Myocyte (in vitro differentiated cells): ENCODE results near the gene MOCS1. TPM values are rescaled to one million over a fixed set of nuclear protein-coding genes. Genes with fewer than 3 reads are reported as not detected.

Experiments used
- DNase-seq: peaks from one replicate; pipeline ENCODE4 v3.0.0-alpha.2; 2012; ENCODE audit warnings: low read depth
- total RNA-seq: library from RNA; depleted of rRNA; stranded (reverse); fragments of >200 nt; gene quantifications from 2 replicates; pipeline ENCODE4 v1.2.3, GENCODE V29; 2014

MOCS1 gene
- total RNA-seq, 1 donor from 2014 or later: 12.8 TPM

- DNase-seq: peak; percentile 93
Observed at GRCh38 chr6:39881851-39882530, 52.3 kb downstream of the MOCS1 start.

GRCh38 chr6:39880594-39880993 is 53.7 kb downstream of the MOCS1 start:
- peak; percentile 96 for DNase-seq

DNA sequence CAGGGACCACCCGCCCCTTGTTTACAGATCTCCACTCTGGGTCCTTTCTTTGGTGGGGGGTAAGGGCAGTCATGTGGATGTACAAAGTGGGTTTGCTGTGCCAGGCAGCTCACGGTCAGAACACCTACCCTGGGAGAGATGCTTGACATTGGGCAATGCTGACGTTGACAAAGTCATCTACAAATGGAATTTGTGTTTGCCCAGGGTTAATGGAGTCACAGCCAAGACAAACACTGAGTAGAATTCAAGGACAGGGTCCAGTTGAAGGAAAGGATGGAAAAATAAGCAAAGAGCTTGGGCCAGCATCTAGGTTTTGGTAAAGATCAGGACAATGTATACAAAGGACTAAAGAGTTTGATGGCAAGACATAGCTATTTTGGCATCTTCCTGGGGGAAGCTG is 54.7 kb downstream of the MOCS1 start:
- no peak for DNase-seq

- DNase-seq: no peak
Observed at GRCh38 chr6:39876826-39877225, 57.4 kb downstream of the MOCS1 start.

DNA sequence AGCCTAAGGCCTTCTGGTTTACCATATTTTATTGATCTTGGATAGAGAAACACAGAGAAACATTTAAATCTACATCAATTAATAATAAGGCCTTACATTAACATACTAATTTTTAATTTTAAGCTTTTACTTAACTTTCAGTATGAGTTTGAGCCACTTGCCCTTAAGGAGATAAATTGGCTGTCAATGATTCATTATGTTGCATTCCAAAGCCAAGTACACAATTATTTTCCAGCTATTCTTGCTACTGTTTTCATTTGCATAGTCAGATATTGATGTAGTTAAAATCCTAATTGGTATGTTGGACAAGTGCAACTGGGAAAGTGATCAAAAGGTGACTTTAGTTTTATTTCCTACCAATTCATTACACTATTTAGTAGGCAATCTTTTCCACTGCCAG is 58.2 kb downstream of the MOCS1 start:
- no peak for DNase-seq

DNA sequence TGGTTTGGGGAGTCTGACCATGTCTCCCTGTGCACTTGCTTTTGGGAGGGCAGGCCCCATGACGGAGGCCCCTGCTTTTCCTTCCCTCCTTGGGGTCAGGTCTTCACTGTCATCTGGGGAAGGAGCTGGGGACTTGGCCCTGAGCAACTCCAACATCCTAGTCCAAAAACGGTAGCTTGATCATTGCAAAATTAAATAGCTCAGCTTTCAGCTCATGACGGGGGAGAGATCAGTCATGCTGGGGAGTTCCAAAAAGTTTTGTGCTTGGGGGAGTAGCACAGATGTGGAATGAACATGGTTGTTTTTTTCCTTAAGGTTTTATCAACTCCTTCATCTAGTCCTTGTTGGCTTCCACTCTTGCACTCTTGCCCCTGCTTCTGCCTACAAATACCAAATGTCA is 60.8 kb downstream of the MOCS1 start:
- DNase-seq: no peak

DNA sequence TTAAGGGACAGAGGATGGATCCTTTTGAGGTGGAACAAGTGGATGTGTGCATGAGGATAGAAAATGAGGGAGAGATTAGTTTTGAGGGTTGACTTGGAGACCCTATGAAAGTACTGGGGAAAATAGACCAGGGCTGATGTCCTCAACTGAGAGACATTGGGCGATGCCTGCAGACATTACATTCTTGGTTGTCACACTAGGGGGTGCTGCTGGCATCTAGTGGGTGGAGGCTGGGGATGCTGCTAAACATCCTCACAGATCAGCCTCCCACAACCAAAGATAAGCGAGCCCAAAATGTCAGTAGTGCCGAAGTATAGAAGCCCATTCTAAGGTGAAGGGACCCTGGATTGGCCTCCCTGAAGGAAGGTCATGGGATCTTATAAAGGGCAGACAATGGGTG is 63.3 kb downstream of the MOCS1 start:
- no peak for DNase-seq

- DNase-seq: no peak
Observed at GRCh38 chr6:39867592-39867991, 66.7 kb downstream of the MOCS1 start.

- DNase-seq: peak; percentile 87
Observed at GRCh38 chr6:39865011-39865888, 69.0 kb downstream of the MOCS1 start.

DNA sequence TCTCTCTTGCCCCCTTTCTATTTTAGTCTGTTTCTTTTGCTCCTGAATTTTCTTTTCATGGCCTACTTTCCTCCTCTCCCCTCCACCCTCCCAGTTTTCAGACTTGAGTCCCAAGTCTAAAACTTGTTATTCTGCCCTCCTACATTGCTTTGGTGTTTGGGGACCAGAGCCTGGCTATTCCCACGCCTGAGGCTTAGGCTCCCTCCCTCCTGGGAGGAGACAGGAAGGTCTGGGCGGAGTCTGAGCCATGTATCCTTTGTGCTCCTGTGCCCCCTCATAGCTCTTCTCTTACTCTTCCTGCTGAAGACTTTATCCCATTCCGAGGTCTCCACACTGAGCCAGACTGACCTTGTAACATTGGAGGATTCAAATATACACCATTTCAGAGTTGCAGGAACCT is 72.6 kb downstream of the MOCS1 start:
- DNase-seq: no peak

GRCh38 chr6:39859025-39859424 is 75.2 kb downstream of the MOCS1 start:
- no peak for DNase-seq

GRCh38 chr6:39855356-39855995 is 78.8 kb downstream of the MOCS1 start:
- DNase-seq: peak; percentile 67

Other genes with a start within 250 kb of the MOCS1 start
- not detected in 2 replicates for gene KIF6, start 209.1 kb downstream of the MOCS1 start, total RNA-seq
- gene DAAM2, start 142.1 kb downstream of the MOCS1 start, total RNA-seq: 20.1 and 25.0 TPM in 2 replicates